SK-N-SH treated with all-trans-retinoic acid at 6 μM for 48 hours (cell line): ENCODE measurements around the gene SLC17A9.

Experiments
- ATAC-seq: fragments of 200-7000 bp; cut with Tn5 transposase; 3 replicates; pipeline ENCODE4 v1.9.1; 2020; ENCODE audit warnings: mild to moderate bottlenecking, moderate library complexity
- ARNTL ChIP-seq: fragments of 450-650 bp; formaldehyde crosslinking; IDR thresholded peaks from 2 replicates; pipeline ENCODE4 v1.5.0; 2020; ENCODE audit warnings: low read depth, mild to moderate bottlenecking, moderate library complexity, borderline replicate concordance
- CREB5 ChIP-seq: fragments of 250-450 bp; sonication (Bioruptor Pico); IDR thresholded peaks from 2 replicates; pipeline ENCODE4 v1.5.1; 2020; ENCODE audit warnings: low read depth, mild to moderate bottlenecking, moderate library complexity
- CSDC2 ChIP-seq: fragments of 250-450 bp; sonication (Bioruptor Pico); IDR thresholded peaks from 2 replicates; pipeline ENCODE4 v1.5.0; 2020; ENCODE audit warnings: mild to moderate bottlenecking, moderate library complexity
- CSRNP3 ChIP-seq: fragments of 250-450 bp; sonication (Bioruptor Pico); IDR thresholded peaks from 2 replicates; pipeline ENCODE4 v1.5.1; 2021; ENCODE audit warnings: mild to moderate bottlenecking, moderate library complexity
- ESRRG ChIP-seq: fragments of 250-450 bp; sonication (Bioruptor Pico); IDR thresholded peaks from 2 replicates; pipeline ENCODE4 v1.6.1; 2021; ENCODE audit warnings: mild to moderate bottlenecking
- GLIS3 ChIP-seq: fragments of 250-450 bp; sonication (Bioruptor Pico); IDR thresholded peaks from 2 replicates; pipeline ENCODE4 v1.5.0; 2020; ENCODE audit warnings: mild to moderate bottlenecking, moderate library complexity
- ISL1 ChIP-seq: fragments of 250-450 bp; sonication (Bioruptor Pico); IDR thresholded peaks from 2 replicates; pipeline ENCODE4 v2.1.2; 2022; ENCODE audit warnings: mild to moderate bottlenecking, moderate library complexity
- OSR1 ChIP-seq: fragments of 250-450 bp; sonication (Bioruptor Pico); IDR thresholded peaks from 2 replicates; pipeline ENCODE4 v1.8.0; 2022; ENCODE audit warnings: moderate library complexity, mild to moderate bottlenecking, inconsistent platforms
- PATZ1 ChIP-seq: fragments of 250-450 bp; sonication (Bioruptor Pico); IDR thresholded peaks from 2 replicates; pipeline ENCODE4 v1.8.0; 2020; ENCODE audit warnings: mild to moderate bottlenecking, moderate library complexity, borderline replicate concordance
- POU6F1 ChIP-seq: fragments of 250-450 bp; sonication (Bioruptor Pico); IDR thresholded peaks from 2 replicates; pipeline ENCODE4 v1.8.0; 2021; ENCODE audit warnings: low read depth, mild to moderate bottlenecking, moderate library complexity, borderline replicate concordance
- PPARA ChIP-seq: fragments of 250-450 bp; sonication (Bioruptor Pico); IDR thresholded peaks from 2 replicates; pipeline ENCODE4 v1.5.0; 2020; ENCODE audit warnings: mild to moderate bottlenecking, borderline replicate concordance
- TCF4 ChIP-seq: fragments of 250-450 bp; sonication (Bioruptor Pico); IDR thresholded peaks from 2 replicates; pipeline ENCODE4 v1.8.0; 2021; ENCODE audit warnings: mild to moderate bottlenecking, moderate library complexity, borderline replicate concordance
- TOX ChIP-seq: fragments of 250-450 bp; sonication (Bioruptor Pico); IDR thresholded peaks from 2 replicates; pipeline ENCODE4 v1.8.0; 2021; ENCODE audit warnings: mild to moderate bottlenecking, moderate library complexity, borderline replicate concordance
- TSHZ2 ChIP-seq: fragments of 250-450 bp; sonication (Bioruptor Pico); IDR thresholded peaks from 2 replicates; pipeline ENCODE4 v1.5.0; 2020; ENCODE audit warnings: mild to moderate bottlenecking, moderate library complexity
- ZC3H10 ChIP-seq: fragments of 250-450 bp; sonication (Bioruptor Pico); IDR thresholded peaks from 2 replicates; pipeline ENCODE4 v1.5.1; 2021; ENCODE audit warnings: mild to moderate bottlenecking, moderate library complexity
- ZFP3 ChIP-seq: fragments of 250-450 bp; sonication (Bioruptor Pico); IDR thresholded peaks from 2 replicates; pipeline ENCODE4 v1.5.0; 2020; ENCODE audit warnings: mild to moderate bottlenecking, moderate library complexity
- ZFP30 ChIP-seq: fragments of 450-650 bp; formaldehyde crosslinking; IDR thresholded peaks from 2 replicates; pipeline ENCODE4 v1.5.0; 2022; ENCODE audit warnings: mild to moderate bottlenecking, moderate library complexity
- ZNF565 ChIP-seq: fragments of 450-650 bp; formaldehyde crosslinking; conservative IDR thresholded peaks from 2 replicates; pipeline ENCODE4 v1.5.0; 2020; ENCODE audit warnings: low read depth, mild to moderate bottlenecking, moderate library complexity
- ZNF8 ChIP-seq: fragments of 450-650 bp; formaldehyde crosslinking; IDR thresholded peaks from 2 replicates; pipeline ENCODE4 v1.5.0; 2020; ENCODE audit warnings: mild to moderate bottlenecking, moderate library complexity

Gene SLC17A9

GRCh38 chr20:62942456-62942855, 10.1 kb upstream of the SLC17A9 start:
- no peak for TF ChIP-seq ZFP3 (CRISPR knock-in tag)
- no peak for TF ChIP-seq ISL1 (CRISPR knock-in tag)
- TF ChIP-seq ZFP30 (CRISPR knock-in tag): no peak
- no peak for TF ChIP-seq ZC3H10
- TF ChIP-seq CSRNP3 (CRISPR knock-in tag): no peak
- no peak for TF ChIP-seq OSR1 (CRISPR knock-in tag)
- TF ChIP-seq PPARA: no peak
- no peak for TF ChIP-seq ESRRG (CRISPR knock-in tag)
- TF ChIP-seq POU6F1 (CRISPR knock-in tag): no peak
- no peak for TF ChIP-seq TCF4 (CRISPR knock-in tag)
- no peak for TF ChIP-seq TSHZ2 (CRISPR knock-in tag)
- no peak for TF ChIP-seq ZNF565
- ATAC-seq: no peak

GRCh38 chr20:62943396-62943795, 9.1 kb upstream of the SLC17A9 start:
- no peak for ATAC-seq
- TF ChIP-seq POU6F1 (CRISPR knock-in tag) (no peak), TSHZ2 (CRISPR knock-in tag) (no peak), PATZ1 (no peak), ZFP30 (CRISPR knock-in tag) (no peak), ZNF8 (CRISPR knock-in tag) (no peak), CSDC2 (no peak), CREB5 (CRISPR knock-in tag) (no peak)

- no peak for ATAC-seq
- TF ChIP-seq ZNF8 (CRISPR knock-in tag) (no peak), PPARA (no peak), ARNTL (CRISPR knock-in tag) (no peak), TOX (no peak), GLIS3 (CRISPR knock-in tag) (no peak)
These were observed 8.3 kb upstream of the SLC17A9 start for GRCh38 chr20:62944184-62944583.
